Midbrain (tissue), 1 donor: ENCODE results near the gene PRKAR1B.

ENCODE experiments used
- DNase-seq: peaks from one replicate; lab custom pipeline; 2025; lab: John Stamatoyannopoulos, UW

PRKAR1B gene

GRCh38 chr7:721619-722248 lies 5.3 kb downstream of the PRKAR1B start:
- DNase-seq, result no peak

- DNase-seq, result no peak
Measured at GRCh38 chr7:716636-717035, 10.4 kb downstream of the PRKAR1B start.

- no peak for DNase-seq
Measured at GRCh38 chr7:716222-716621, 10.9 kb downstream of the PRKAR1B start.

- no peak for DNase-seq
Measured at GRCh38 chr7:714251-714671, 12.8 kb downstream of the PRKAR1B start.

- no peak for DNase-seq
Measured at GRCh38 chr7:713488-714230, 13.4 kb downstream of the PRKAR1B start.

GRCh38 chr7:713139-713457 lies 14.0 kb downstream of the PRKAR1B start:
- DNase-seq, result no peak

GRCh38 chr7:712381-713138 lies 14.5 kb downstream of the PRKAR1B start:
- DNase-seq, result no peak

- no peak for DNase-seq
Measured at GRCh38 chr7:711922-712380, 15.1 kb downstream of the PRKAR1B start.

- no peak for DNase-seq
Measured at GRCh38 chr7:711093-711921, 15.8 kb downstream of the PRKAR1B start.

GRCh38 chr7:710161-710560 lies 16.9 kb downstream of the PRKAR1B start:
- DNase-seq, result no peak

- no peak for DNase-seq
Measured at GRCh38 chr7:707296-708000, 19.6 kb downstream of the PRKAR1B start.

- no peak for DNase-seq
Measured at GRCh38 chr7:706721-707120, 20.4 kb downstream of the PRKAR1B start.

GRCh38 chr7:703049-703448 lies 24.0 kb downstream of the PRKAR1B start:
- no peak for DNase-seq

- no peak for DNase-seq
Measured at GRCh38 chr7:701086-701671, 25.9 kb downstream of the PRKAR1B start.

GRCh38 chr7:699476-700170 lies 27.5 kb downstream of the PRKAR1B start:
- DNase-seq, result no peak

- DNase-seq, result no peak
Measured at GRCh38 chr7:698515-699475, 28.3 kb downstream of the PRKAR1B start.

GRCh38 chr7:696812-697551 lies 30.1 kb downstream of the PRKAR1B start:
- no peak for DNase-seq

- no peak for DNase-seq
Measured at GRCh38 chr7:696426-696811, 30.7 kb downstream of the PRKAR1B start.

- DNase-seq, result no peak
Measured at GRCh38 chr7:693280-693679, 33.8 kb downstream of the PRKAR1B start.
